NCI-H1092 (cell line): Measurements from ENCODE around the gene SLC25A10.

Experiments
- DNase-seq: peaks from one replicate; lab custom pipeline; 2025; lab: John Stamatoyannopoulos, UW

The SLC25A10 gene

GRCh38 chr17:81706757-81707624 lies 5.1 kb upstream of the SLC25A10 start:
- no peak for DNase-seq

DNA sequence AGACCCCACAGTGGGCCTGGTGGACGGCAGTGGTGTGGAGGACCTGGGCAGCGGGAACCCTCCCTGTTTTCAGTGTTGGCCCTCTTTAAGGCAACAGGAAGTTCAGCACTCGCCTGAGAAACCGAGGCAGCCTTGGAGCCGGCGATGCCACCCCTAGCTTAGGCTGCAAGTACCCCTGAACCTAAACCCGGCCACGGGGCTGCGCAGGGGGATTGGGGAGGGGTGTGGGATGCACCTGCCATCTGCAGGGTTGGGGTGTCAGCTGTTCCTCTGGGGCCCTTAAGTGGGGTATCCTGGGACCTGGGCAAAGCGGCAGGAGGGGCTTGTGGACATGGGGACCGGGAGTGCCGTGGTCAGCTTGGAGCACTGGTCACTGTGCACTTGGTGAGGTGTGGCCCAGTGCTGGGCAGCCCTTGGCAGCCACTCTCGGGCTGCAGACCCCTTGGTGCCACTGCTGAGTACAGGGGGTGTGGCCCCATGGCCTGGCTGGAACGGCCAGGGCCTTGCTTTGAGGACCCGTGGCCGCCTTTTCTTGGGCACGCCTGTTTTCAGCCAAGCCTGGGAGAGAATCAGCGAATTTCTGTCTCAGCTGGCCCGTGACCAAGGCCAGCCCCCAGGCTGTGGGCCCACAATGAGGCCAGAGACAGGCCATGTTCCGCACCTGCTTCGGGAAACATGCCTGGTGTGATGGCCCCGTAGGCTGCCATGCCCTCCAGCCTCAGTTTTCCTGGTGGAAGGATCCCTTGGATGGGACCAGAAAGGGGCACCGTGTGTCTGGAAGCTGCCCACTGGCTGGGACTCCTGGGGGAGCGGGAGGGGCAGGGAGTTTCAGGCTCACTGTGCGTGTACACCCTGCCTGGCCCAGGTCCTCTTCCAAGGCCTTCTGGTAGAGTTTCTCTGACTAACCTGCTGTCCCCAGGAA lies 4.1 kb upstream of the SLC25A10 start:
- no peak for DNase-seq

DNA sequence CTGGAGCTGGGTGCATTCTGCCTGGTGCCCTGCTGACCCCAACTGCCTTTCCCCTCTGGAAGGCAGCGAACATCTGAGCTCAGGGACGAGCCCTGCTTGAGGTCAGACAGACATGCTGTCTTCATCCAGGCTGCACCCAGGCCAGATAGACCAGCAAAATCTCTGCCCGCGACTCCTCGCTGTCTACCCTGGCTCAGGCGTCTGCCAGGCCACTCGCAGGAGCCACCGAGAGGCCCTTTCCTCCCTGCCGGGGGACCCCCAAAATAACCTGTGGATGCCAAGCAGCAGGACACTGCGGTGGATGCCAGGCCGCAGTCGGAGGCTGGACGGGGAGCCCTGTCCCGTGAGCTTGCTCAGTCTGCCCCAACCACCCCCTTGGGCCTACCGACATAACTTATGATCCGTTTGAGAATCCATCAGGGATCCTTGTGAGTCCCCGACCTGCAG lies 3.3 kb upstream of the SLC25A10 start:
- no peak for DNase-seq

GRCh38 chr17:81710514-81711308 lies 1.4 kb upstream of the SLC25A10 start:
- no peak for DNase-seq

DNA sequence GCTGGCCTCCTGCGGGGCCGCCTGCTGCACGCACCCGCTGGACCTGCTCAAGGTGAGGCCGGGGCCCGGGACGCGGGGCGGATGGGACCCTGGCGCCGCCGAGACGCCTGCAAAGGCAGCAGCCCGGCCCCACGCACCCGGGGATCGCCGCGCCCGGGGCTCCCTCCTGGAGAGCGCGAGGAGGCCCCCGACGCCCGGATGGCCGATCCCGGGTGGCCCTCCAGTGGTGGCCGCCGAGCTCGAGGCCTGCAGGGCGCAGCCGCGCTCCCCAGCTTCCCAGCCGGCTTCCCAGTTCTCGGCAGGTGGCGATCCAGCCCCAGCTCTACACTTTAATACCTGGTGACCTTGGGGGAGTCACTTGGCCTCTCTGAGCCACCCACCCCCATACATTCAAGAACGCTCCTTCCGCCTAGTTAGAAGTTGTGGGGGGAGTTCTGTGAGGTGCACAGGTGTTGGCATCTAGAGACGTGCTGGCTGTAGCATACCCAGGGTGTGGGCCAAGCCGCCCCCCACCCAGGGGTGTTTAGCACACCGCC lies 452 bp downstream of the SLC25A10 start:
- DNase-seq, result no peak

DNA sequence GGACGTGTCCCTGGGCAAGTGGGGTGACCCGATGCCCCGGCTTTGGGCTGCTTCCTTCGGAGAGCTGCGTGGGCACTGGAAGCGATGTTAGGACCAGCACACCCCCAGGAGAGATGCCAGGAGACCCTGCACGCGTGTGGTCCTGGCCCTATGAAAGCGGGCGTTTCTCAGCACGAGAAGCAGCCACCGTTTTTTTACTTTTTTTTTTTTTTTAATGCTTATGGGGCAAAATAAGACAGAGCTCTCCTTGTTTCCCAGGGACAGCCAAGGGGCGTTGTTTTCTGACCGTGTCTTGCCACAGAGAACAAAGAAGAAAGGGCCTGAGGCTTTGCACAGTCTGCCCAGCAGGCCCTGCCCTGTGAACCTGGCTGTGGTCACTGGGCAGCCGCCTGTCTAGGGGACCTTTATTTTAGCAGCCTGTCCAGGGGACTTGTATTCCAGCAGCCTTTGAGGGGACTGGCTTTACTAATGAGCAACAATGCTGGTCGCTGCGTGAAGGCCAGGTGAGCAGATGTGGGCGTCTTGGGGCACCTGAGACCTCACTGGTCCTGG lies 996 bp downstream of the SLC25A10 start:
- DNase-seq, result no peak

DNA sequence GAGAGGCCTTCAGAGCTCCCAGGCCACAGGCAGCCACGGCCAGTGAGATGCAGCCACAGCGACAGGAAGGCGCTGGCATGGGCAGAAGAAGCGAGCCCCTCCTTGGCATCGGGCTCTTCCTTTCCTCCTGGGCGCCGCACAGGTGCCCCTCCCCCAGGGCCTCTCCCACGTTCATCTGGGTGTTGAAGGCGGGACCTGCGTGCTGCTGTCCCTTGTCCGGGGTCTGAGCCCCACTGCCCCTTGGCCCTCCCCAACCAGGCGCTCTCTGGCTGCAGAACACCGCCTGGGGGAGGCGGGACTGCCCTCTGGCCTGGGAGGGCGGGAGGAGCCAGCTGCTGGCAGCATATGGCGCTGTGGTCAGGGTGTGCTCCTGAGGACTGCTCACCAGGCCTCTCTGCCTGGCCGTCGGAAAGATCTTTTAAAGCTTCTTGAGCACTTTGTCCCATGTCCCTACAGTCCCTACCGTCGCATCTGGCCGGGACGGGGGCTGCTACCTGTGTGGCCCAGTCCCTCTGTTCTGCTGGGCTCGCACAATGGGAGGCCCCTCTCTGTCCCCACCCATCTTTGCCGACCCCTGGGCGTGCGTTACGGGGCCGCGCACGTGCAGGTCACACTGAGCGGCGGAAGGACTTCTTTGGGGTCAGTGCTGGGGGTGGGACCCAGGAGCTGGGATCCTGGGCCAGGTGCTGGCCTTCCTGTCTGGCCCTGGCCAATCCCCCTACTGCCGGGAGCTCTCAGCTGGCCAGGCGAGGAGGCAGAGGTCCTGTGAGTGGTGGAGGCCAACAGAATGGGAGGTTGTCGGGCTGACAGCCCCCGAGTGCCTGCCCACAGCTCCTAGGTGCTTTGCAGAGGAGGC lies 1.7 kb downstream of the SLC25A10 start:
- DNase-seq, result no peak

GRCh38 chr17:81714412-81715106 lies 2.5 kb downstream of the SLC25A10 start:
- DNase-seq, result no peak

- DNase-seq, result no peak
Observed at GRCh38 chr17:81715107-81715871, 3.2 kb downstream of the SLC25A10 start.

- DNase-seq, result no peak
Observed at GRCh38 chr17:81715872-81716673, 4.0 kb downstream of the SLC25A10 start.

GRCh38 chr17:81716674-81716996 lies 4.6 kb downstream of the SLC25A10 start:
- no peak for DNase-seq

DNA sequence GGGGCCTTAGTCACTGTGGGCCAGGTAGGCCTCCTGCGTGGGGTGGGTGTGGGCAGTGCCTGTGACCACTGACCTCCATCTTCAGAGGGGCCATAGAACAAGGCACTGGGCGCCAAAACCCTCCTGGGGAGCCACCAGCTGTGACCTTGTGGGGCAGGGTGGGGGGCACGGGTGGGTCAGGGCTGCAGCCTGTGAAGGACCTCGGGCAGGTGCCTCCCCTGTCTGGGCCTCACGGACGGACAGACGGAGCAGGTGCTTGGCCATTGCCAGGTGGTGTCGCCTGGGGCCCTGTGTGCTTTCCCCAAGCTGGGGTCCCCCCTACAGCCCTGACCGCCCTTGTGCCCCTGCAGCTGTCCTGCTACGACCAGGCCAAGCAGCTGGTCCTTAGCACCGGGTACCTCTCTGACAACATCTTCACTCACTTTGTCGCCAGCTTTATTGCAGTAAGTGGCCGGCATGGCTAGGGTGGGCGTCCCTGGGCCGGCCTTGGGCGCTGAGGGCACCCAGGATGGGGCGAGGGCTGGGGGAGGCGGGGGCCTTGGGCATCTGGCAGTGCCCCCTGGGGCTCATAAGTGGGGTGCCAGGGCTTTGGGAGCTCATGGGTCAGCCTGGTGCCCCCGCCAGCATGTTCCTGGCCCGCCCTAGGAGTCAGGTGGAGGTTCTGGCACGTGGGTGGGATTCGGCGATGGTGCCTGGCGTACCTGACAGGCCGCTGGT lies 5.1 kb downstream of the SLC25A10 start:
- DNase-seq, result no peak

DNA sequence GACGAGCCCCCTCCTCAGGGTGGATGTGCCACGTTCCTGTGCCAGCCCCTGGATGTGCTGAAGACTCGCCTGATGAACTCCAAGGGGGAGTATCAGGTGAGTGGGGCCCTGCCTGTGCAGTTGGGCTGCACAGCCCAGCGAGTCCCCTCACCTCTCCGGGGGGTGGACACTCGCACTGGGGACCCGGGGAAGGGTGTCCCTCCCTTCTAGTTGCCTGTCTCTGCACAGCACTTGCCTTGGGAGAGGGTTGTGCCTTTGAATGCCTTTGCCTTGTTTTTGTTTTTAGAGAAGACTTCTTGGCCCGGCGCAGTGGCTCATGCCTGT lies 5.6 kb downstream of the SLC25A10 start:
- no peak for DNase-seq

- no peak for DNase-seq
Observed at GRCh38 chr17:81719410-81720266, 7.6 kb downstream of the SLC25A10 start.

- DNase-seq, result no peak
Observed at GRCh38 chr17:81720267-81721071, 8.4 kb downstream of the SLC25A10 start.
